Astrocyte (in vitro differentiated cells and primary cell): ENCODE data around the gene SCNN1G. TPM values are rescaled to one million over a fixed set of nuclear protein-coding genes. Genes with fewer than 3 reads are reported as not detected.

Experiments
- DNase-seq: peaks from one replicate; pipeline ENCODE4 v3.0.0-alpha.2; 2010; ENCODE audit warnings: low read depth
- FAIRE-seq: peaks from 2 replicates; lab custom pipeline; 2011; peaks lifted over from hg19 to GRCh38; lab: Jason Lieb, UNC
- H2AFZ ChIP-seq: 2 replicates; pipeline ENCODE4 v1.6.0; 2012; ENCODE audit warnings: low read depth, low read length, inconsistent platforms
- H3K27ac ChIP-seq: 2 replicates; pipeline ENCODE4 v1.5.1; 2011; ENCODE audit warnings: low read depth, low read length, inconsistent platforms
- H3K27me3 ChIP-seq: 2 replicates; pipeline ENCODE4 v1.6.0; 2011; ENCODE audit warnings: low read length, inconsistent platforms; ENCODE audit not compliant: insufficient read depth
- H3K36me3 ChIP-seq: 2 replicates; pipeline ENCODE4 v1.5.1; 2011; ENCODE audit warnings: low read length, inconsistent platforms; ENCODE audit not compliant: insufficient read depth
- H3K4me1 ChIP-seq: 2 replicates; pipeline ENCODE4 v1.5.1; 2011; ENCODE audit warnings: low read length, inconsistent platforms; ENCODE audit not compliant: insufficient read depth
- H3K4me2 ChIP-seq: 2 replicates; pipeline ENCODE4 v1.6.0; 2012; ENCODE audit warnings: low read length, inconsistent platforms
- H3K4me3 ChIP-seq: 2 replicates; pipeline ENCODE4 v1.5.1; 2011; ENCODE audit warnings: low read depth, mild to moderate bottlenecking, low read length, inconsistent platforms; ENCODE audit not compliant: insufficient read depth
- H3K79me2 ChIP-seq: 2 replicates; pipeline ENCODE4 v1.6.0; 2012; ENCODE audit warnings: mild to moderate bottlenecking, low read length, inconsistent platforms; ENCODE audit not compliant: insufficient read depth
- H3K9ac ChIP-seq: 2 replicates; pipeline ENCODE4 v1.6.0; 2012; ENCODE audit warnings: mild to moderate bottlenecking, low read length, inconsistent platforms
- H3K9me3 ChIP-seq: 2 replicates; pipeline ENCODE4 v1.5.1; 2012; ENCODE audit warnings: low read depth, mild to moderate bottlenecking, low read length, inconsistent platforms; ENCODE audit not compliant: insufficient read depth
- H4K20me1 ChIP-seq: 2 replicates; pipeline ENCODE4 v1.6.0; 2012; ENCODE audit warnings: low read length, inconsistent platforms; ENCODE audit not compliant: insufficient read depth
- H3K27ac Mint-ChIP-seq: one replicate; pipeline ENCODE4 v1.8.0; 2021; ENCODE audit warnings: mild to moderate bottlenecking, mixed read lengths; ENCODE audit not compliant: unreplicated experiment
- H3K27me3 Mint-ChIP-seq: one replicate; pipeline ENCODE4 v1.8.0; 2021; ENCODE audit warnings: low read depth, mixed read lengths; ENCODE audit not compliant: unreplicated experiment
- H3K36me3 Mint-ChIP-seq: one replicate; pipeline ENCODE4 v1.8.0; 2021; ENCODE audit warnings: low read depth, mixed read lengths; ENCODE audit not compliant: unreplicated experiment
- H3K4me1 Mint-ChIP-seq: one replicate; pipeline ENCODE4 v1.8.0; 2021; ENCODE audit warnings: low read depth, mixed read lengths; ENCODE audit not compliant: unreplicated experiment
- H3K4me3 Mint-ChIP-seq: one replicate; pipeline ENCODE4 v1.8.0; 2021; ENCODE audit warnings: mild to moderate bottlenecking, moderate library complexity, mixed read lengths; ENCODE audit not compliant: unreplicated experiment
- H3K9me3 Mint-ChIP-seq: one replicate; pipeline ENCODE4 v1.8.0; 2021; ENCODE audit warnings: mild to moderate bottlenecking, mixed read lengths; ENCODE audit not compliant: unreplicated experiment
- EZH2 ChIP-seq: IDR thresholded peaks from 2 replicates; pipeline ENCODE4 v1.6.1; 2012; ENCODE audit warnings: mild to moderate bottlenecking, low read length, inconsistent platforms; ENCODE audit not compliant: insufficient read depth
- total RNA-seq: library from RNA; stranded (reverse); gene quantifications from 2 replicates; pipeline ENCODE4 v1.2.1, GENCODE V29; 2021
- TF ChIP-seq, protein P1 (sequence below): IDR thresholded peaks from 2 replicates; pipeline ENCODE4 v1.5.1; 2011; ENCODE audit warnings: low read depth, mild to moderate bottlenecking, inconsistent platforms, low read length, moderate library complexity; ENCODE audit not compliant: insufficient read depth

Gene SCNN1G
- total RNA-seq, 1 donor from 2014 or later = not detected

DNA sequence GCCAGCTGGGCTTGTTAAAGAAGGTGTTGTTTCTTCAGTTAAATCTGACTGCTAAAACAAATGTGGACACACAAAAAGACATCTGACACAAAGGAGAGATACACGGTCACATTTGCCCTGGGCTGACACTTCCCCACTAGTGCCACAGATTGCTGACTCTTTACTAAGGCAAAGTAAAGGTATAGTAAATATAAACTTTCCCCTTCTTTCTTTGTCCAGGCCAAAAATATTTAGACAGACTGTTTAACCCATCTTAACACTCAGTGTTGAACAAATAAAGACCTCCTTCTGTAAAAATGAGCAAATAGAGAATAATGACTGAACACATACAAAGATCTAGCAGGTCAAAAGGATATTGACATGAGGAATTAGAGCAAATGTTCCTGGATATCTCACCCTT, 58.4 kb downstream of the SCNN1G start:
- Mint-ChIP-seq H3K9me3 (peaks cover 9% of the 10 kb centered on the region), H3K4me3 (no peak overlapping the region), H3K27me3 (peaks cover 5% of the 10 kb centered on the region), H3K36me3 (peaks cover 3% of the 10 kb centered on the region), H3K4me1 (no peaks in the 10 kb centered on the region), H3K27ac (no peak overlapping the region)
- no peak for DNase-seq
- Histone ChIP-seq H3K9ac (no peak overlapping the region), H3K27me3 (no peaks in the 10 kb centered on the region), H3K4me1 (no peaks in the 10 kb centered on the region), H3K27ac (no peak overlapping the region), H3K4me2 (no peak overlapping the region), H3K9me3 (no peaks in the 10 kb centered on the region), H4K20me1 (no peaks in the 10 kb centered on the region), H2AFZ (no peak overlapping the region), H3K79me2 (no peaks in the 10 kb centered on the region), H3K36me3 (no peaks in the 10 kb centered on the region), H3K4me3 (no peak overlapping the region)
- no peak for FAIRE-seq
- TF ChIP-seq, protein P1, sequence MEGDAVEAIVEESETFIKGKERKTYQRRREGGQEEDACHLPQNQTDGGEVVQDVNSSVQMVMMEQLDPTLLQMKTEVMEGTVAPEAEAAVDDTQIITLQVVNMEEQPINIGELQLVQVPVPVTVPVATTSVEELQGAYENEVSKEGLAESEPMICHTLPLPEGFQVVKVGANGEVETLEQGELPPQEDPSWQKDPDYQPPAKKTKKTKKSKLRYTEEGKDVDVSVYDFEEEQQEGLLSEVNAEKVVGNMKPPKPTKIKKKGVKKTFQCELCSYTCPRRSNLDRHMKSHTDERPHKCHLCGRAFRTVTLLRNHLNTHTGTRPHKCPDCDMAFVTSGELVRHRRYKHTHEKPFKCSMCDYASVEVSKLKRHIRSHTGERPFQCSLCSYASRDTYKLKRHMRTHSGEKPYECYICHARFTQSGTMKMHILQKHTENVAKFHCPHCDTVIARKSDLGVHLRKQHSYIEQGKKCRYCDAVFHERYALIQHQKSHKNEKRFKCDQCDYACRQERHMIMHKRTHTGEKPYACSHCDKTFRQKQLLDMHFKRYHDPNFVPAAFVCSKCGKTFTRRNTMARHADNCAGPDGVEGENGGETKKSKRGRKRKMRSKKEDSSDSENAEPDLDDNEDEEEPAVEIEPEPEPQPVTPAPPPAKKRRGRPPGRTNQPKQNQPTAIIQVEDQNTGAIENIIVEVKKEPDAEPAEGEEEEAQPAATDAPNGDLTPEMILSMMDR = no peak
- TF ChIP-seq EZH2 = no peak

DNA sequence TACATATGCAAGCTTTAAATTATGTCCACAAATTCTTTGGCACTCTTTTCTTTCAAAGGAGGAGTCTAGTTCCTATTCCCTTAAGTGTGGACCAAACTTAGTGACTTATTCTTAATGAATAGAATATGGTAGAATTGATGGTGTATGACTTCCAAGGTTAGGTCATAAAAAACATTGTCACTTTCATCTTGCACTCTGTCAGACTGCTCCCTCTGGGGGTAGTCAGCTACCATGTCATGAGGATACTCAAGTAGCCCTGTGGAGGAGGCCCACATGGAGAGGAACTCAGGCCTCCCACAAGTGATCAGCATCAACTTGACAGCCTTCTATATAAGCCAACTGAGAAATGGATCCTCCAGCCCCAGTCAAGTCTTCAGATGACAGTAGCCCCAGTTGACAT, 61.6 kb downstream of the SCNN1G start:
- Mint-ChIP-seq H3K27me3 (no peaks in the 10 kb centered on the region), H3K9me3 (peaks cover 7% of the 10 kb centered on the region), H3K4me1 (no peaks in the 10 kb centered on the region), H3K36me3 (no peaks in the 10 kb centered on the region), H3K27ac (no peak overlapping the region), H3K4me3 (no peak overlapping the region)
- H2AFZ ChIP-seq = no peak overlapping the region
- no peak for DNase-seq
- no peaks in the 10 kb centered on the region for H3K4me1 ChIP-seq
- no peaks in the 10 kb centered on the region for H3K27me3 ChIP-seq
- no peak overlapping the region for H3K4me2 ChIP-seq
- TF ChIP-seq, protein P1 = no peak
- TF ChIP-seq EZH2 = no peak
- no peaks in the 10 kb centered on the region for H4K20me1 ChIP-seq
- no peak overlapping the region for H3K4me3 ChIP-seq
- H3K9me3 ChIP-seq = no peaks in the 10 kb centered on the region
- H3K9ac ChIP-seq = no peak overlapping the region
- no peak overlapping the region for H3K27ac ChIP-seq
- H3K36me3 ChIP-seq = no peaks in the 10 kb centered on the region
- no peaks in the 10 kb centered on the region for H3K79me2 ChIP-seq
- no peak for FAIRE-seq

DNA sequence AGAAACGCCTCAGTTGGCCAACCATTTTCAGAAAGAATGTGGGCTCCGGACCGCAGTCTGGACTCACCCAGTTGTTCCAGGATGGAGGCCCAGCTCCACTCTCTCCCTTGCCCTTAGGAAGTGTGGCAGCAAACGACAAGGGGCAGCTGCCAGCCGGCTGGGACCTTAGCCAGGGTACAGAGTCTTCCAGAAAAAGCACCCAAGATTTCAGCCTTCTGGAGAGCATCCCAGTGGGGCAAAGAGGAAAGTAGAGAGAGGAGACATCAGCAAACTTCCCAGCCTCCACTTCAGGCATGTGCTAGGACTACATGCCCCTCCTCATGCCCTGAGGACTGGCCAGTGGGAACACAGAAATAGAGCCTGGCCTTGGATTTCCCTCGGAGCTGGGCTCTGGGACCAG, 62.7 kb downstream of the SCNN1G start:
- H3K4me3 Mint-ChIP-seq = no peak overlapping the region
- no peak overlapping the region for H2AFZ ChIP-seq
- H3K27me3 Mint-ChIP-seq = no peaks in the 10 kb centered on the region
- no peak overlapping the region for H3K4me2 ChIP-seq
- no peak overlapping the region for H3K4me3 ChIP-seq
- H3K9me3 ChIP-seq = no peaks in the 10 kb centered on the region
- TF ChIP-seq, protein P1 = no peak
- H3K36me3 Mint-ChIP-seq = no peaks in the 10 kb centered on the region
- H3K9ac ChIP-seq = no peak overlapping the region
- H3K79me2 ChIP-seq = no peaks in the 10 kb centered on the region
- no peaks in the 10 kb centered on the region for H3K27me3 ChIP-seq
- no peaks in the 10 kb centered on the region for H4K20me1 ChIP-seq
- FAIRE-seq (no peak), DNase-seq (no peak)
- H3K27ac ChIP-seq = no peak overlapping the region
- no peaks in the 10 kb centered on the region for H3K4me1 ChIP-seq
- no peaks in the 10 kb centered on the region for H3K4me1 Mint-ChIP-seq
- H3K9me3 Mint-ChIP-seq = peaks cover 7% of the 10 kb centered on the region
- H3K36me3 ChIP-seq = no peaks in the 10 kb centered on the region
- no peak overlapping the region for H3K27ac Mint-ChIP-seq
